GM19043 (cell line): ENCODE results near the gene APOBR.
"Not testable (repeated sequence)": the region's sequence is repeated elsewhere in the genome, so short reads cannot be mapped to it uniquely, and the experiment has no call there.

ENCODE experiments used
- ATAC-seq: cut with Tn5 transposase; IDR thresholded peaks from one replicate; pipeline ENCODE4 v1.9.1; 2021; ENCODE audit warnings: low read depth; ENCODE audit not compliant: unreplicated experiment

The APOBR gene, protein sequence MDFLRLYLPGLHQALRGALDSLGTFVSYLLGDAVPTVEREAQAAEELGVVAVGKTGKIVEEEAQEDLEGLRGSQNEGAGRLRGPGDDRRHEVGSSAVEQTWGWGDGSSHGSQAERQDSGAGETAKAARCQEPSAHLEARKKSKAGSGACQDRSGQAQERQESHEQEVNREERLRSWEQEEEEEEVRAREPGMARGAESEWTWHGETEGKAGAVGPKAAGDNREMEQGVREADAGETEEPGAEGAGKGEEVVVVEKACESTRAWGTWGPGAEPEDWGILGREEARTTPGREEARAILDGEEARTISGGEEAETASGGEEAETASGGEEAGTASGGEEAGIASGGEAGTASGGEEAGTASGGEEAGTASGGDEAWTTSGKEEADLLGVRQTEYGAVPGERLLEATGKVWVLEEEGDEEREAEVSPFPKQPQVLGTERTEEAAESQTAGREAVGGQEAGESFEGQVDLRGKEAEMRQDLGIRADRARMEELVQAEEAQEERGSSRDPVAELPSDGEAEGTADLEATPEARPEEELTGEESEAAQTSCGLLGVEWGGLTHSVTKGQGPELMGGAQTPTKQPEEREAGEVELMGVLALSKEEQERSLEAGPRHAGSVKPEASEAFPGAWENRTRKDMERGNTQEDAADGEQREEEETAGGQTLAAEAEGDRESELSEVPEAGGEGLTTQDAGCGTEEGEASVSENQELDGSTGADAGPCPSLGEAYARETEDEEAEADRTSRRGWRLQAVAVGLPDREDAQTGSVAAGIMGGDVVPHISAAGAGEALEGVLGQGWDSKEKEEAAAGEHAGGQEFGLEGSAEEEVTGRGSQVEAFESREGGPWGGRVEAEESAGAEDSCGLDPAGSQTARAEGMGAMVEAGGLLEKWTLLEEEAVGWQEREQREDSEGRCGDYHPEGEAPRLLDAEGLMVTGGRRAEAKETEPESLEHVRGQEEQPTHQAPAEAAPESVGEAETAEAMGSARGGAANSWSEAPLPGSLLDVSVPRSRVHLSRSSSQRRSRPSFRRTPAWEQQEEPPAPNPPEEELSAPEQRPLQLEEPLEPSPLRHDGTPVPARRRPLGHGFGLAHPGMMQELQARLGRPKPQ

DNA sequence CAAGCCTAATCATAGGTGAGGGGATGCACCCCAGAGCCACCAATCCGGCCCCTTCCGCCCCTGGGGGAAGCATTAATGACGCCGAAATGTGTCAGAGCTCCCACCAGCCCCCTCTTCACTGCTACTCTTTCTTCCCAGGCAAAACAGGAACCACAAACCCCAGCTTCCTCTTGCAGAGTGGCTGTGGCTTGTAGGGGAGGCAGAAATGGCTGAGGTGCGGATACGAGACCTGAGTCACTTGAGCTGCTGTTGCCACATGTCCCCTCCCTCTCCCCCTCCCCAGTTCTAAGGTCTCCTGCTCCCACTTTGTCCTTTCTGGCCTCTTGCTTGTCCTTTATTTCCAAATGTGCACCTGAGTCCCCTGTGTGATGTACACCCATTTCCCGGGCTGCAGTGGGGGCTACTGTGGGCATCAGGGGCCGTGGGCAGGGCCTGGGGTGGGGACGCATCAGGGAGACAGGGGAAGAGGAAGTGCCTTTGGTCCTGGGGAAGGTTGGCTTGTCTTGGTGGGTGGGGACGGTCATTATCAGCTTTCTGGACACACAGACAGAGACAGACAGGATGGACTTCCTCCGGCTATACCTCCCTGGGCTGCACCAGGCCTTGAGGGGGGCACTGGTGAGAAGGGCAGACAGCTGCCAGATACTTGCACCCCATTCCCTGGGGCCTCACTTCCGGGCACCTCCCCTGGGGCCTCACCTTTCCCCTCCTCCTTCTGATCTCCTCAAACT is at the start of gene APOBR:
APOBR (plus strand) TSS at position 523 of the 731 bp plus-strand sequence; CDS start at position 562, 39 bp downstream.
- ATAC-seq = no peak

DNA sequence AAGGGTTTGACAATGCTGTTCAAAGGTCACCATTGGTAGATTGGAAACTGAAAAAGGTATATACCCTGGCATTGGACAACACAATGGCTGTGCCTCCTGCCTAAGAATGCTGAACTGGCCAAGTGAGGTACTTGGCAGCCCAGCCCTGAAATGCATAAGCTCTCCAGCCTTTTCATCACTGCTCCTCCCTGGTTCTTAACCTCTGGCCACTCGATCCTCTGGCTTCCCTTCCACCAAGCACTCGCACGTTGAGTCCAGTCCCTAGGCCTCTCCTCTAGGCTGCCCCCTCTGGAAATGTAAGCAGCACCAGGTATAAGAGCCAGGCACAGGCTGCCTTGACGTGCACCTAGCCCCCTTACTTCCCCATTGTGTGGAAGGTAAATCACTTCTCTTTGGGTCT is 48.1 kb upstream of the APOBR start:
- ATAC-seq = not testable (repeated sequence)

DNA sequence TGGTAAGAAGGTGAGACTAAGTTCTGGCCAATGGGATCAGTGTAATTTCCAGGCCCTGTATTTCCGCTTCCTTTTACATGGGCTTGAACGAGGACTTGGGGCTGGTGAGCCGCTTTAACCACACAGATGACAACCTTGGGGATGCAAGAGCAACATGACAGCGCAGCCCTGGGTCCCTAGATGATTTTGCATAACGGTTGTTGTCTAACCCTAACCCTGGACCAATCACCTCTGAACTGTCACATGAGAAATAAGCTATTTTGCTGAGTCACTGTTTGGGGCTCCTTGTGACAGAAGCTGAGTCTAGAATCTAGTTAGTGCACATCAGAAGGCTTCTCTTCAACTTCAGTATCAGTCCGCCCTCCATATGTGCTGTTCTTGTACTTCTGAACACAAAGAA is 47.4 kb upstream of the APOBR start:
- not testable (repeated sequence) for ATAC-seq

DNA sequence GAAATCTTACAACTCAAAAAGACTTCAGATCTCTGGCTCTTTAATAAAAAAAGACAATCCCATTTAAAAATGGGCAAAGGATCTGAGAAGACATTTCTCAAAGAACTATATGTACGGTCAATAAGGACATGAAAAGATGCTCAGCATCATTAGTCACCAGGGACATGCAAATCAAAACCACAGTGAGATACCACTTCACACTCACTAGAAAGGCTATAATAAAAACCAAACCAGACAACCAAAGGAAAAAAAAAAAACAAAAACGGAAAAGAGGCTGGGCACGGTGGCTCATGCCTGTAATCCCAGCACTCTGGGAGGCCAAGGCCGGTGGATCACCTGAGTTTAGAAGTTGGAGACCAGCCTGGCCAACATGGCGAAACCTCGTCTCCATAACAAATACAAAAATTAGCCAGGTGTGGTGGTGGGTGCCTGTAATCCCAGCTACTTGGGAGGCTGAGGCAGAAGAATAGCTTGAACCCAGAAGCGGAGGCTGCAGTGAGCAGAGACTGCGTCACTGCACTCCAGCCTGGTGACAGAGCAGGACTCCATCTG is 20.7 kb upstream of the APOBR start:
- ATAC-seq = no peak

DNA sequence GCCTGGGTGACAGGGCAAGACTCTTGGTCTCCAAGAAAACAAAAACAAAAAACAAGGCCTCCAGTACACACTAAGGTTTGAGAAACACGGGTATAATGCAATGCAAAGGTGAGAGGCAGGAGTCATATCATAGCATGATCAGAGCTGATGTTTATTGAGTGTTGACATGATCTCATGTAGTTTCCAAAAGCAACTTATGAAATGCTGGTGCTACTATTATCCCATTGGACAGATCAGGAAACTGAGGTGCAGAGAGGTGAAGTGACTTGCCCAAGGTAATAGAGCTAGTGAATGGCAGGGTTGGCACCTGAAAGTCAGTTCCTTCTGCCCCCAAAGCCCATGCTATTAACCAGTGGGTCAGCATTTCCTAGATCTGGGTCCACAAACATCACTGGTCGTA is 19.2 kb upstream of the APOBR start:
- no peak for ATAC-seq

DNA sequence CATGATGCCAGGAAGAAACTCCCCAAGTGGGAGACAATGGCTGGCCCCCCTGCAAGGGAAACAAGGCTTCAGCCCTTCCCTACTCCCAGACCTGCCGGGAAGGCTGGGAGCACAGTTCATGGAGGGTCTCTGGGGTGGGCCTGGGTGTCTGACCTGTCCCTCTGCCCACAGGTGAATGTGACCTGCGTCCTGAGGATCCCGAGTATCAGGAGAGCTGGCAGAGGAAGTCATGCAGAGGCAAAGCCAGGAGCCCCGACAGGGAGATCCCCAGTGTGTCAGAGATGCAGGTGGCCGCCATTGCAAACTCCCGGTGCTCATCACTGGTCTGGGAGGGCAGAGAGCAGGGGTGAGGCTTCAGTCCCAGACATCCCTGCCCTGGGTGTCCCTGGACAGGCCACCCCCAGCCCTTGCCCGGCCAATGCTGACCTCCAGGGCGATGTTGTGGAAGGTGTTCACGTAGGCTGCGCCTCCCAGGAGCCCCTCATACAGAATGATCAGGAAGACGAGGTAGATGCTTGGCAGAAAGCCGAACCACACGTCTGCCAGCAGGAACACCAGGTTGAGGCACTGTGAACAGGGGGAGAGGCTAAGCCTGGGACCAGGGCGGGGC is 17.0 kb upstream of the APOBR start:
- ATAC-seq = no peak

DNA sequence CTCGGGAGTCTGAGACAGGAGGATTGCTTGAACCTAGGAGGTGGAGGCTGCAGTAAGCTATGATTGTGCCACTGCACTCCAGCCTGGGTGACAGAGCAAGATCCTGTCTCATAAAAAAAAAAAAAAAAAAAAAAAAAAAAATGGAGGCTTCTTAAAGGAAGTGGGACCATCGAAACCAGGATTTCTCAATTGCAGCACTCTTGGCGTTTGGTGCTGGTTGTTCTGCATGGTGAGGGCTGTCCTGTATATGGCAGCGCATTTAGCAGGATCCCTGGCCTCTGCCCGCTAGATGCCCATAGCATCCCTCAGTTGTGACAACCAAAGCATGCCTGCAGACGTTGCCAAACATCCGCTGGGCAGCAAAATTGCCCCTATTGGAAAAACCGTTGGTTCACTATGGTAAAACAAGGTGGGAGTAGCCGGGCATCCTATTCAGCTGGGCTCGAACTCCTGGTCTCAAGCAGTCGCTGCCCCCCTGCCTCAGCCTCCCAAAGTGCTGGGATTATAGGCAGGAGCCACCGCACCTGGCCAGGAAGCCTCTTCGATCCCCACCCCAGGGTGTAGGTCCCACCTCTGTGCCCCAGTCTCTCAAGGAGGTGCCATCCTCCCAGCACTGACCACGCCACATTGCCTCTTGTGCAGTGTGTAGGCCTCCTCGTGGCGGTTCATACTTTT is 15.8 kb upstream of the APOBR start:
- no peak for ATAC-seq

DNA sequence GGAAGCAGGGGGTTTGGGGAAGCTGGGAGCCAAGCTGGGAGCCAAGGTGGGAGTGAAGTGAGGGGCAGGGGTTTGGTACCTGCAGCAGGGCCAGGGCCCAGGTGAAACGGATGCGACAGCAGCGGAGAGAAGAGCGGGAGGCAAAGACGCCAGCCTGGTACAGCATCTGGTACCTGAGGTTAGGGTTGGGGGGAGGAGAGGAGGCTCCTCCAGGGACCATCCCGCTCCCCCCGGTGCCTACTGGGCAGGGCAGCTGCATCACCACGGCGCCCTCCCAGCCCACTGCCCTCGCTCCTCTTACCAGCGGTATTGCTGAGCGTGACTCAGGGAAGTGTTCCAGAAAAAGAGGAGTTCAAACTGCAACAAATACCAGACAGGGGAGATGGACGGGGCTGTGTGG is 12.4 kb upstream of the APOBR start:
- no peak for ATAC-seq

DNA sequence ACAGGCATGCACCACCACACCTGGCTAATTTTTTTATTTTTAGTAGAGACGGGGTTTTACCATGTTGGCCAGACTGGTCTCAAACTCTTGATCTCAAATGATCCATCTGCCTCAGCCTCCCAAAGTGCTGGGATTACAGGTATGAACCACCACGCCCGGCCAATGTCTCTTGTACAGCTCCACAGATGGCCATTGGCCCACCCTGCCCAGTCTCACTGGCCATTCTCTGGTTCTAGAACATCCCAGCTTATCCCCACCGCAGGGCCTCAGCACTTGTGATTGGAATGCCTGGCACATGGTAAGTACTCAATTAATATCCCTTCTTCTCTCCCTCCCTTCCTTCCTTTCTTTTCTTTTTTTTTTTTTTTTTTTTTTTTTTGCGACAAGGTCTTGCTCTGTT is 11.1 kb upstream of the APOBR start:
- not testable (repeated sequence) for ATAC-seq

DNA sequence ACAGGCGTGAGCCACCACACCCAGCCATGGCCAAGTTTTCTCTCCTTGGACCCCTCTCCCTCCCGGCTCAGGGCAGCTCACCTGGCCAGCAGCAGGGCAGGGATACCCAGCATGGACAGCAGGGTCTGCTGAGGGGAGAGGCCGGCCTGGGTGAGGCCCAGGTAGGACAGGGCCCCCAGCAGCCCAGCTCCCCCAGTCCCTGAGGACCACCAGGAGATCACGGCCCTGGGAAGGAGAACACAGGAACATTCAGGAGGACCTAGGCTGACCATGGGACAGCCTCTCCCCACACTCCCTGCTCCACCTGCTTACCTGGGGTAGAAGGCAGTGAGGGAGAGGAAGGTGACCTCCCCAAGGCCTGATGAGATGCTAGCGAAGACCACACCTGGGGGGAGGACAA is 8.2 kb upstream of the APOBR start:
- ATAC-seq = no peak

DNA sequence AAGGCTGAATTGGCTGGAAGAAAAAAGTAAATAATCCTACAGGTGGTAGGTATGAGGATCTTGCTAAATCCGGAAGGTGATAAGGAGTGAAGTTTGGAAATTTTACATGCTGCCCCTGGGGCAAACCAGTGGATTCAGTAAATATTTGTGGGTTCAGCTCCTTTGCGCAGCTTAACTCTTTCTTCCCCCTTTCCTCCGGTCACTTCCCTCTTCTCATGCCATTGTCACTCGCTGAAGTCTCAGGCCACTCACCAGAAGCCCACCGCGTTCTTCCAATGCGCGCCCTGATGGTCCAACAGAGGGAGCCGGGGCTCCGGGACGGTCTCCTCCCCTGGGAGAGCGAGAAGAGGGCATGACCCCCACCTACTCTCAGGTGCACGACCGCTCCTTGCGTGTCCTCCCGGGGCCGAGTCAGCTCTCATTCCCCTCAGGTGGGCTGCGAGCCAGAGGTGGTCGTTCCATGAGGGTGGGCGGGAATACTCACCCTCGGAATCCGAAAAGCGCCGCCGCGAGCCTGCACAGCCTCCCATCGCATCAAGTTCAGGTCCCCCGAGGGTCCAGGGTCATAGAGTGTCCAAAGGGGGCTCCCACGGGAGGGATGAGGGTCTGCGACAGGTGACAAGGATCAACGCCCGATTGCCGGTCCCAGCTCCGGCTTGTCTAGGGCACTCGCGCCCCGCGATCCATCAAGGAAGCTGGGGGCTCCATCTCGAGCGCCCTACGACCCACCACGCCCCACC is 3.0 kb upstream of the APOBR start:
- ATAC-seq = no peak

DNA sequence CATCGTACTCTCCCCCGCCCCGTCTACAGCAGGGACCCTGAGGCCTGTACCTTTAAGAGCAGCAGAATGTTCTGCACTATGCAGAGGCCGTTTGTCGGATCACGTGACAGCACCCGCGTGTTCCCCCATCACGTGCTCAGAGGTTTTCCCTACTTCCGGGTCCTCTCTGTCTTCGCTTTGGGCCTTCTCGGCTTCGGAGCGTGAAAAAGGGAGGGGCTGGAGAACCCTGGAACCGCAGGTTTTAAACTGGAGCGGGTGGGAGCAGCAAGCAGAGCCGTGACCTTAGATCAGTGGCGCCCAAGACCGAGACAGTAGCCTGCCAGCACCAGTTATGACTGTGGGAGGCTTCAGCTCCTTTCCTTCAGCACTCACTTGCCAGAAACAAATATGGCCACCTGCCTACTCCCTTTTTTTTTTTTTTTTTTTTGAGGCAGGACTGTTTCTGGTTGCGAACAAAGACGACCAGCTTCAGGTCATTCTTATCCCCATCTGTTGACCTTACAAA is 2.4 kb upstream of the APOBR start, which contains the start of gene CLN3:
CLN3 (minus strand) TSS at position 105 of the 505 bp plus-strand sequence. CDS start 315 bp downstream, outside the sequence.
- peak; percentile 59 for ATAC-seq

DNA sequence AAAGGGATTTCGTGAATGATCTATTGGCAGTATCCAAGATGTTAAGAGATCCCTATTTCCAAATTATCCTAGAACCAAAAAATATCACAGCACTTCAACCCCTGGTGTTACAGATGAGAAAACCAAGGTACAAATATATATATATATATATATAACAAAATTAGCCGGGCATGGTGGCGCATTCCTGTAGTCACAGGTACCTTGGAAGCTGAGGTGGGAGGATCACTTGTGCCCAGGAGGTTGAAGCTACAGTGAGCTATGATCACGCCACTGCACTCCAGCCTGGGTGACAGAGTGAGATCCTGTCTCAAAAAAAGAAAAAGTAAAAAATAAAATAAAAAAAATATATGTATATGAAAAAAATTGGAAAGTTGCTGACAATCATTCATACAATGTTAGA is 1.9 kb upstream of the APOBR start:
- no peak for ATAC-seq

DNA sequence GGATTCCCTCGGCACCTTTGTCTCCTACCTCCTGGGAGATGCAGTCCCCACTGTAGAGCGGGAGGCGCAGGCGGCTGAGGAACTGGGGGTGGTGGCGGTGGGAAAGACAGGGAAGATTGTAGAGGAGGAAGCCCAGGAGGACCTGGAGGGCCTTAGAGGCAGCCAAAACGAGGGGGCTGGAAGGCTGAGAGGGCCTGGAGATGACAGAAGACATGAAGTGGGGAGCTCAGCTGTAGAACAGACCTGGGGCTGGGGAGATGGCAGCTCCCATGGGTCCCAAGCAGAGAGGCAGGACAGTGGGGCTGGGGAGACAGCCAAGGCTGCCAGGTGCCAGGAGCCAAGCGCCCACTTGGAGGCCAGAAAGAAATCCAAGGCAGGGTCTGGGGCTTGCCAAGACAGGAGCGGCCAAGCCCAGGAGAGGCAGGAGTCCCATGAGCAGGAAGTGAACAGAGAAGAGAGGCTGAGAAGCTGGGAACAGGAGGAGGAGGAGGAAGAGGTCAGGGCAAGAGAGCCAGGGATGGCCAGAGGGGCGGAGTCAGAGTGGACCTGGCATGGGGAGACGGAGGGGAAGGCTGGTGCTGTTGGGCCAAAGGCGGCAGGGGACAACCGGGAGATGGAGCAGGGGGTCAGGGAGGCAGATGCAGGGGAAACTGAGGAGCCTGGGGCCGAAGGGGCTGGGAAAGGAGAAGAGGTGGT is 803 bp downstream of the APOBR start:
- no peak for ATAC-seq

DNA sequence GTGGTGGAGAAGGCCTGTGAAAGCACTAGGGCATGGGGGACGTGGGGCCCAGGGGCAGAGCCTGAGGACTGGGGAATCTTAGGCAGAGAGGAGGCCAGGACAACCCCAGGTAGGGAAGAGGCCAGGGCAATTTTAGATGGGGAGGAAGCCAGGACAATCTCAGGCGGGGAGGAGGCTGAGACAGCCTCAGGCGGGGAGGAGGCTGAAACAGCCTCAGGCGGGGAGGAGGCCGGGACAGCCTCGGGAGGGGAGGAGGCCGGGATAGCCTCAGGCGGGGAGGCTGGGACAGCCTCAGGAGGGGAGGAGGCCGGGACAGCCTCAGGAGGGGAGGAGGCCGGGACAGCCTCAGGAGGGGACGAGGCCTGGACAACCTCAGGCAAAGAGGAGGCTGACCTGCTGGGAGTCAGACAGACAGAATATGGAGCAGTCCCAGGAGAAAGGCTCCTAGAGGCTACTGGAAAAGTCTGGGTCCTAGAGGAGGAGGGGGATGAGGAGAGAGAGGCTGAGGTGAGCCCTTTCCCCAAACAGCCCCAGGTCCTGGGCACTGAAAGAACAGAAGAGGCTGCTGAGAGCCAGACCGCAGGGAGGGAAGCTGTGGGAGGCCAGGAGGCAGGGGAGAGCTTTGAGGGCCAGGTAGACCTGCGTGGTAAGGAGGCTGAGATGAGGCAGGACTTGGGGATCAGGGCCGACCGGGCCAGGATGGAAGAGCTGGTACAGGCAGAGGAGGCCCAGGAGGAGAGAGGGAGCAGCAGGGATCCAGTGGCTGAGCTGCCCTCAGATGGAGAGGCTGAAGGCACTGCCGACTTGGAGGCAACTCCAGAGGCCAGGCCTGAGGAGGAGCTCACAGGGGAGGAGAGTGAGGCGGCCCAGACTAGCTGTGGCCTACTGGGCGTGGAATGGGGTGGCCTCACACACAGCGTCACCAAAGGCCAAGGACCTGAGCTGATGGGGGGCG is 1.6 kb downstream of the APOBR start:
- no peak for ATAC-seq

DNA sequence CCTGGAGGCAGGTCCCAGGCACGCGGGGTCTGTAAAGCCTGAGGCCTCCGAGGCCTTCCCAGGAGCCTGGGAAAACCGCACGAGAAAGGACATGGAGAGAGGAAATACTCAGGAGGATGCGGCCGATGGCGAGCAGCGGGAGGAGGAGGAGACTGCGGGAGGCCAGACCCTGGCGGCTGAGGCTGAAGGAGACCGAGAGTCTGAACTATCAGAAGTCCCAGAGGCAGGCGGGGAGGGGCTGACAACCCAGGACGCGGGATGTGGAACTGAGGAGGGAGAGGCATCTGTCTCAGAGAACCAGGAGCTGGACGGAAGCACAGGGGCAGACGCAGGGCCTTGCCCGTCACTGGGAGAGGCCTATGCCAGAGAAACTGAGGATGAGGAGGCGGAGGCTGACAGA is 2.4 kb downstream of the APOBR start:
- no peak for ATAC-seq

DNA sequence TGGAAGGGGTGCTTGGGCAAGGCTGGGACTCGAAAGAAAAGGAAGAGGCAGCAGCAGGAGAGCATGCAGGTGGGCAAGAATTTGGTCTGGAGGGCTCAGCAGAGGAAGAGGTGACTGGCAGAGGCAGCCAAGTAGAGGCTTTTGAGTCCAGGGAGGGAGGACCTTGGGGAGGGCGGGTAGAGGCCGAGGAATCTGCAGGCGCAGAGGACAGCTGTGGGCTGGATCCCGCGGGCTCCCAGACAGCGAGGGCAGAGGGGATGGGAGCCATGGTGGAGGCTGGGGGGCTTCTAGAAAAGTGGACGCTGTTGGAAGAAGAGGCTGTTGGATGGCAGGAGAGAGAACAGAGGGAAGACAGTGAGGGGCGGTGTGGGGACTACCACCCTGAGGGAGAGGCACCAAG is 2.9 kb downstream of the APOBR start:
- ATAC-seq = no peak
